Heart left ventricle (tissue), 16 donors: Measurements from ENCODE around the gene MIPOL1. TPM values are rescaled to one million over a fixed set of nuclear protein-coding genes. Genes with fewer than 3 reads are reported as not detected.
"Not testable (repeated sequence)": the region's sequence is repeated elsewhere in the genome, so short reads cannot be mapped to it uniquely, and the experiment has no call there.

Experiments used
- ATAC-seq, 4 donors: fragments of 200-7000 bp; cut with Tn5 transposase; one replicate each; pipeline ENCODE4 v1.9.1; 2020 to 2022; ENCODE audit warnings: moderate library complexity in 4 of 4, mild to moderate bottlenecking in 3 of 4, moderate number of reproducible peaks in 1 of 4
- DNase-seq, 5 donors: peaks; one replicate each; pipeline ENCODE4 v3.0.0-alpha.2; 2020
- H3K27ac ChIP-seq, 12 donors: fragments of 200-600 bp; sonication (generic) in 4 of 12; one replicate each; pipeline versions ENCODE4 v1.5.0 to v1.8.0; 2016 to 2022; ENCODE audit warnings: mild to moderate bottlenecking in 2 of 12
- H3K27me3 ChIP-seq, 9 donors: fragments of 200-600 bp; sonication (generic) in 2 of 9; one replicate each; pipeline versions ENCODE4 v1.5.1 to v1.8.0; 2016 to 2022; ENCODE audit warnings: mild to moderate bottlenecking in 3 of 9
- H3K36me3 ChIP-seq, 9 donors: fragments of 200-600 bp; sonication (generic) in 2 of 9; one replicate each; pipeline versions ENCODE4 v1.5.0 to v1.8.0; 2018 to 2022; ENCODE audit warnings: mild to moderate bottlenecking in 2 of 9
- H3K4me1 ChIP-seq, 12 donors: fragments of 200-600 bp; sonication (generic) in 4 of 12; one replicate each; pipeline versions ENCODE4 v1.5.0 to v1.8.0; 2016 to 2022; ENCODE audit warnings: mild to moderate bottlenecking in 3 of 12
- H3K4me3 ChIP-seq, 12 donors: fragments of 200-600 bp; sonication (generic) in 4 of 12; one replicate each; pipeline versions ENCODE4 v1.5.0 to v1.8.0; 2017 to 2022; ENCODE audit warnings: mild to moderate bottlenecking in 9 of 12, moderate library complexity in 4 of 12
- H3K9me3 ChIP-seq, 12 donors: fragments of 200-600 bp; sonication (generic) in 4 of 12; one replicate each; pipeline versions ENCODE4 v1.5.0 to v1.8.0; 2016 to 2022; ENCODE audit warnings: mild to moderate bottlenecking in 1 of 12
- POLR2A ChIP-seq, 2 donors: fragments of 450-650 bp; IDR thresholded peaks; one replicate each; pipeline ENCODE4 v1.6.1; 2017; ENCODE audit warnings: antibody characterized with exemption in 2 of 2, mild to moderate bottlenecking in 2 of 2, moderate library complexity in 2 of 2
- WGBS, 4 donors: extraction: QIAGEN DNeasy Blood & Tissue Kit in 2 of 4; methylation state at CpG; one replicate each; pipeline versions ENCODE4 v1.1.5 to v1.1.7; 2013 to 2018; 5-methylcytosine and 5-hydroxymethylcytosine counted together
- intact Hi-C, 10 donors: fragments of 100-400 bp; cut with DNase I; formaldehyde crosslinking; loops; one replicate each; pipeline versions ENCODE4 v1.11.1 to v1.14.2; 2022
- polyA plus RNA-seq, 2 donors: library from polyadenylated mRNA; stranded (reverse); fragments of 200-250 nt; gene quantifications; one replicate each; pipeline ENCODE4 v1.2.3, GENCODE V29; 2013
- total RNA-seq, 9 donors: library from RNA; depleted of rRNA in 2 of 9; stranded (reverse); fragments of >200 nt in 2 of 9; fragmentation: NEBNext Ultra II Directional in 3 of 9; extraction: Animal tissue kit (Norgen Biotek cat#: 25700) in 3 of 9; gene quantifications; one replicate each; pipeline versions ENCODE4 v1.1.0 to v1.2.4, GENCODE V29; 2016 to 2023
- TF ChIP-seq, protein P1 (sequence below), 12 donors: fragments of 200-600 bp; sonication (generic) in 4 of 12; IDR thresholded peaks; one replicate each; pipeline versions ENCODE4 v1.5.0 to v1.8.0; 2018 to 2022; ENCODE audit warnings: antibody characterized with exemption in 12 of 12, mild to moderate bottlenecking in 5 of 12
- donor health status: ischemic (EF 13 %, LVEDD 7.1; RV severe dilation, severe dysfunction).
- donor health status: healthy with polysubstance abuse.
- donor health status: DM: no; HTN: yes; CAD: no.
- donor health status: DM: no; HTN: no; CAD: no.
- donor health status: ischemic (EF 25% LVEDD 6.9; RV normal size, moderate dysfunction).
- donor health status: ischemic (EF 25% LVEDD 5.7; RV mildly dilated, moderate dysfunction).
- donor health status: healthy.
- donor health status: DM: yes; HTN: yes; CAD: no.
- donor health status: ischemic (EF 35%, LVEDD 5.7; RV mildly dilated, moderate dysfunction).
- donor health status: nonischemic (EF 11% LVEDD 7.7; RV severe dilation, severe dysfunction).
- donor health status: DM: yes; HTN: yes; CAD: no.
- donor health status: PGD.
- donor health status: ischemic (EF 29% LVEDD 5.4; RV normal size, mild dysfunction).
- donor health status: nonischemic (EF 23%, LVEDD 6.1; RV moderate dilation, normal function).

Gene MIPOL1
- total and polyA plus RNA-seq, 11 donors, result 0.99 to 7.3 (median 5.0) TPM

DNA sequence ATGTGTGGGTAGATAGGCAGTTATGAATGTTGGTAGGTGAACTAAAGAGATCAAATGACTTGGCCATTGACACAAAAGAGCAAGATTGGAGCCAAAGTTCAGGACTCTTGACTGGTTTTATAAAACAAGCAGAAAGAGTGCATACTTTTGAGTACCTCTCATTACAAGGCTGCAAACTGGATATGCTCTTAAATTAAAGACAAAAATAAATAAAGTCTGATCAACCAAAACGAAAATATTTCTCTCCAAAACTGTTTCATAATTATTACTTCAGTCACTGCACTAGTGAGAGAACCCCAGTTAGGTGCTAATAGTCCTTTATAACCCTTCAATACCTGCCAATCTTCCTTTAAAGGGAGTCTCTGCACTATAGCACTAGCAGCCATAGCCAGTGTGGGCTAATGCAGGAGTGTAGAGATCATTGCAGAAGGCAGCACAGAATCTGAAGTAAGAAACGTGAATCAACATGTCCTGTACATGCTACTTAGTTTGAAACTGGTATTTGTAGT lies 250.2 kb downstream of the MIPOL1 start:
- H3K4me1 ChIP-seq, result no peaks in the 10 kb centered on the region
- TF ChIP-seq, protein P1, sequence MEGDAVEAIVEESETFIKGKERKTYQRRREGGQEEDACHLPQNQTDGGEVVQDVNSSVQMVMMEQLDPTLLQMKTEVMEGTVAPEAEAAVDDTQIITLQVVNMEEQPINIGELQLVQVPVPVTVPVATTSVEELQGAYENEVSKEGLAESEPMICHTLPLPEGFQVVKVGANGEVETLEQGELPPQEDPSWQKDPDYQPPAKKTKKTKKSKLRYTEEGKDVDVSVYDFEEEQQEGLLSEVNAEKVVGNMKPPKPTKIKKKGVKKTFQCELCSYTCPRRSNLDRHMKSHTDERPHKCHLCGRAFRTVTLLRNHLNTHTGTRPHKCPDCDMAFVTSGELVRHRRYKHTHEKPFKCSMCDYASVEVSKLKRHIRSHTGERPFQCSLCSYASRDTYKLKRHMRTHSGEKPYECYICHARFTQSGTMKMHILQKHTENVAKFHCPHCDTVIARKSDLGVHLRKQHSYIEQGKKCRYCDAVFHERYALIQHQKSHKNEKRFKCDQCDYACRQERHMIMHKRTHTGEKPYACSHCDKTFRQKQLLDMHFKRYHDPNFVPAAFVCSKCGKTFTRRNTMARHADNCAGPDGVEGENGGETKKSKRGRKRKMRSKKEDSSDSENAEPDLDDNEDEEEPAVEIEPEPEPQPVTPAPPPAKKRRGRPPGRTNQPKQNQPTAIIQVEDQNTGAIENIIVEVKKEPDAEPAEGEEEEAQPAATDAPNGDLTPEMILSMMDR (IDR thresholded peaks at IDR 0.05), result no peak
- TF ChIP-seq POLR2A (IDR thresholded peaks at IDR 0.05), result no peak
- DNase-seq (no peak), ATAC-seq (no peak)
- no peak overlapping the region for H3K27ac ChIP-seq
- 36 to 52% (median 50%) methylated on average over 2 of the region's 2 CpGs for WGBS, 4 donors
- no peaks in the 10 kb centered on the region for H3K36me3 ChIP-seq
- no peaks in the 10 kb centered on the region for H3K27me3 ChIP-seq
- intact Hi-C loops, result no loop called here
- no peaks in the 10 kb centered on the region for H3K9me3 ChIP-seq
- no peak overlapping the region for H3K4me3 ChIP-seq

DNA sequence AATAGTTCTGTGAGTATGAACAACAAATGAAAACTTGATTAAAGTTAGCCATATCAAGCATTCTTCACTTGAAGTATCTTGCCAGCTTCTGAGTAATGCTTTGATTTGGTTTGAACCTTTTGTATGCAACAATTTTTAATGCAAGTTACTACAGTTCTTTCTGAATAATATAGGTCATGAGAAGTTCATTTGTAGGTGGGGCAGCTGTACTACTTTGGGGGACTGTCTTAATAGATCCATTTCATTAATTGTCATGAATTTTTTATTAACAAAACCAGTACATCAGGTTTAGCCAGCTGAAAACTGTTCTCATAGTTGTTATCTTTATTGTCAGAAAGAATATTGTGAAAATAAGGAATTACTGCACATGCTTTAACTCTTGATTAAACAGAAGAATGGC lies 254.6 kb downstream of the MIPOL1 start:
- H3K9me3 ChIP-seq, result no peaks in the 10 kb centered on the region
- no peak for TF ChIP-seq POLR2A (IDR thresholded peaks at IDR 0.05)
- TF ChIP-seq, protein P1 (IDR thresholded peaks at IDR 0.05), result no peak
- H3K27ac ChIP-seq, result no peak overlapping the region
- ATAC-seq, result no peak
- no peaks in the 10 kb centered on the region for H3K27me3 ChIP-seq
- DNase-seq, result no peak
- H3K36me3 ChIP-seq, result no peaks in the 10 kb centered on the region
- intact Hi-C loops, result no loop called here
- no peak overlapping the region for H3K4me3 ChIP-seq
- no peaks in the 10 kb centered on the region for H3K4me1 ChIP-seq

DNA sequence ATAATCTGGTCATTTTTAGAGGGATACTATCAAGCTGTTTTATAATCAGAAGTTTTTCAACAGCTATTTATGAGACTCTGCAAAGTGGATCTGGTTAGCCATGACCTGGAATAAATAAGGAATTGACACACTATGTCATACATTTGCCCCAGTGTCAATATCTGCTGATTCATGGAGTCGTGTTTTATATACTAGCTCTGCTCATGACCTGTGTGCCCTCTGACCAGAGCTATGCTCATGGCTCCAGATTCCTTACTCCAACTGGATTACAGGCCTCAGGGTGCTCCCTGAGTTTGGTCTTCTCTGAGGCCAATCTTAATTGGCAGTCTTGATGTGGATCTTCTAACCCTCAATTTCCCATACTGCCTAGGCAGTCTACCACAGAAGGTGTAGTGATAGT lies 256.2 kb downstream of the MIPOL1 start:
- no peak overlapping the region for H3K4me3 ChIP-seq
- ATAC-seq (no peak), DNase-seq (no peak)
- intact Hi-C loops, result no loop called here
- TF ChIP-seq, protein P1 (IDR thresholded peaks at IDR 0.05), result no peak
- TF ChIP-seq POLR2A (IDR thresholded peaks at IDR 0.05), result no peak
- H3K27ac ChIP-seq, result no peak overlapping the region
- H3K27me3 ChIP-seq, result no peaks in the 10 kb centered on the region
- no peaks in the 10 kb centered on the region for H3K9me3 ChIP-seq
- H3K36me3 ChIP-seq, result no peaks in the 10 kb centered on the region
- H3K4me1 ChIP-seq, result no peaks in the 10 kb centered on the region
- WGBS, 4 donors, result 82 to 89% (median 86%) methylated on average over 1 of the region's 1 CpG

DNA sequence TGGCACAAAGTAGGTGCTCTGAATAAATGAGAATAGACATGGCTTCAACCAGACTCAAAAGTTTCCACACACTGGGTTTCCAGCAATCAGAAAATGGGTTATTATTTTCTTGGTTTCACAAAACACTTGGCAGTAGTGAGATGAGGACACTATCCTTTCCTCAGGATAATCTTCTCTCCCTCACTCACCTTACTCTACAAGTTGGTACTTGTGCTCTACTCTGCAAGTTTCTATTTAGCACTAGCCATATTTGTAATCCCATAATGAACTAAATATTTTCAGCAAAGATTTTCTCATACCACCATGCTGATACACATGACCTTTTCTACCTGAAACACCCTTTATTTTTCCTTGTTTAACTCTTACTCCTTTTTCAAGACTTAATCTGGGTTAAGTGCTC lies 259.6 kb downstream of the MIPOL1 start:
- no peak overlapping the region for H3K27ac ChIP-seq
- H3K4me1 ChIP-seq, result no peaks in the 10 kb centered on the region
- no peak for TF ChIP-seq POLR2A (IDR thresholded peaks at IDR 0.05)
- TF ChIP-seq, protein P1 (IDR thresholded peaks at IDR 0.05), result no peak
- intact Hi-C loops, result no loop called here
- H3K9me3 ChIP-seq, result peaks cover 0 to 22% (median 3%) of the 10 kb centered on the region in 12 donors
- no peak overlapping the region for H3K4me3 ChIP-seq
- no peak for DNase-seq
- H3K36me3 ChIP-seq, result no peaks in the 10 kb centered on the region
- no peaks in the 10 kb centered on the region for H3K27me3 ChIP-seq
- ATAC-seq, result no peak

DNA sequence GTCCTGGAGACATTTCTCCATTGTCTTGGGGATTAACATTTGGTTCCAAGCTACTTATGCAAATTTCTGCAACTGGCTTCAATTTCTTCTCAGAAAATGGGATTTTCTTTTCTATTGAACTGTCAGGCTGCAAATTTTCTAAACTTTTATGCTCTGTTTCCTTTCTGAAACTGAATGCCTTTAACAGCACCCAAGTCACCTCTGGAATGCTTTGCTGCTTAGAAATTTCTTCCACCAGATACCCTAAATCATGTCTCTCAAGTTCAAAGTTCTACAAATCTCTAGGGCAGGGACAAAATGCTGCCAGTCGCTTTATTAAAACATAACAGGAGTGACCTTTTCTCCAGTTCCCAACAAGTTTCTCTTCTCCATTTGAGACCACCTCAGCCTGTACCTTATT lies 264.7 kb downstream of the MIPOL1 start:
- 94 to 97% (median 96%) methylated on average over 1 of the region's 1 CpG for WGBS, 4 donors
- H3K36me3 ChIP-seq, intact Hi-C loops, ATAC-seq, DNase-seq, H3K27ac ChIP-seq, H3K27me3 ChIP-seq, H3K4me3 ChIP-seq, H3K4me1 ChIP-seq: not testable (repeated sequence)
- H3K9me3 ChIP-seq, result peaks cover 0 to 32% (median 5%) of the 10 kb centered on the region in 12 donors
